ENCODE data around the gene APOL6. TPM values are rescaled to one million over a fixed set of nuclear protein-coding genes. Genes with fewer than 3 reads are reported as not detected.

The APOL6 gene
- polyA plus RNA-seq, 1 donor from 2014 or later, result 1.4 TPM

Other genes starting within 250 kb of the APOL6 start
- 66.6 TPM for gene MCM5, start 248.3 kb upstream of the APOL6 start, polyA plus RNA-seq (ENCODE audit: insufficient read depth, low read depth, low replicate concordance)
- 27.4 TPM for gene RASD2, start 107.6 kb upstream of the APOL6 start, polyA plus RNA-seq (ENCODE audit: insufficient read depth, low read depth, low replicate concordance)
- gene MB, start 31.1 kb upstream of the APOL6 start, polyA plus RNA-seq (ENCODE audit: insufficient read depth, low read depth, low replicate concordance), result 2.7 TPM
- not detected for gene APOL5, start 69.4 kb downstream of the APOL6 start, polyA plus RNA-seq (ENCODE audit: insufficient read depth, low read depth, low replicate concordance)

Measured in brain (organoid and tissue), 1 donor.